ENCODE data around the gene GRAMD1A.
"Not testable (repeated sequence)": the region's sequence is repeated elsewhere in the genome, so short reads cannot be mapped to it uniquely, and the experiment has no call there.

GRCh38 chr19:35007427-35007826 is 7.3 kb downstream of the GRAMD1A start:
- TF ChIP-seq POLR2A (IDR thresholded peaks at IDR 0.05; ENCODE audit: low read depth); POLR2AphosphoS5 (IDR thresholded peaks at IDR 0.05); CTCF (IDR thresholded peaks at IDR 0.05): not testable (repeated sequence)
